ENCODE results near the gene GAREM1. TPM values are rescaled to one million over a fixed set of nuclear protein-coding genes. Genes with fewer than 3 reads are reported as not detected.
A peak's percentile ranks its signal among the peaks of the same experiment; 100 is the strongest.

The GAREM1 gene
- polyA plus RNA-seq, 1 of the 3 experiments (the other 2 are of a cell fraction), result 2.8 TPM

DNA sequence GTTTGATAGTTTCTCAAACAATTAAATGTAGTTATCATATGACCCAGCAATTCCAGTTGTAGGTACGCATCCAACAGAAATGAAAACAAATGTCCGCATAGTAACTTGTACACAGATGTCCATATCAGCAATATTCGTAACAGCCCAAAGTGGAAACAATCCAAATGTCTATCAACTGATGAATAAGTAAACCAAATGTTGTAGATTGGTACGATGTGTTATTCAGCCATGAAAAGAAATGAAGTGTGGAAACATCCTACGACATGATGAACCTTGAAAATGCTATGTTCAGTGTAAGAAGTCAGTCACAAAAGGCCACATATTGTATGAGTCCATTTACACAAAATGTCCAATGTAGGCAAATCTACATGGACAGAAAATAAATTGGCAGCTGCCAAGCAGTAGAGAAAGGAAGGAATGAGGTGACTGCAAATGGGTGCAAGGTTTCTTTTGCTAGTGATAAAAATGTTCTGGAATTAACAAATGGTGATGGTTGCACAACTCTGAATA, 26.9 kb downstream of the GAREM1 start:
- Histone ChIP-seq H2AFZ (ENCODE audit: low read depth) (no peak overlapping the region), H3K9me3 (no peaks in the 10 kb centered on the region), H3K4me2 (no peak overlapping the region), H3K4me3 (ENCODE audit: low read depth in 2 of 2, low read length in 1 of 2) (no peak overlapping the region), H3K4me1 (ENCODE audit: control insufficient read depth in 1 of 2, insufficient read depth in 2 of 2, low read depth in 1 of 2, low read length in 1 of 2) (peaks cover 0 to 7% of the 10 kb centered on the region in 2 experiments; a peak in 2 of 4 replicates), H3K9me2 (no peaks in the 10 kb centered on the region), H3K9ac (no peak overlapping the region), H3K27me3 (ENCODE audit: insufficient read depth) (no peaks in the 10 kb centered on the region), H3F3A (replicated peaks; ENCODE audit: insufficient read depth) (no peaks in the 10 kb centered on the region), H3K27ac (ENCODE audit: low read depth in 2 of 2, low read length in 1 of 2) (peak overlapping the region in 1 of 2 experiments; percentile 9; a peak in 1 of 4 replicates), H3K36me3 (replicated peaks in 1 of 2; ENCODE audit: control insufficient read depth in 1 of 2, insufficient read depth in 2 of 2, low read length in 1 of 2) (no peaks in the 10 kb centered on the region), H4K20me1 (ENCODE audit: insufficient read depth) (0 out of 2 replicates have a peak, but pooled peaks cover 3% of the 10 kb centered on the region), H3K79me2 (ENCODE audit: insufficient read depth) (peaks cover 10% of the 10 kb centered on the region; the same call in 1 of the 2 replicates)
- ChIA-PET CTCF (no interaction called here), POLR2A (no interaction called here)
- TF ChIP-seq RCOR1 (IDR thresholded peaks at IDR 0.05; ENCODE audit: low read length), result no peak
- no peak for TF ChIP-seq TEAD4 (IDR thresholded peaks at IDR 0.05; ENCODE audit: borderline replicate concordance, insufficient read depth)
- no peak for TF ChIP-seq EP300 (IDR thresholded peaks at IDR 0.05; ENCODE audit: borderline replicate concordance in 1 of 2, low read depth in 1 of 2, low read length in 1 of 2)
- no peak for TF ChIP-seq JUND (IDR thresholded peaks at IDR 0.05)
- no peak for TF ChIP-seq ELF1 (IDR thresholded peaks at IDR 0.05)
- TF ChIP-seq TAF1 (IDR thresholded peaks at IDR 0.05; ENCODE audit: borderline replicate concordance, low read depth, low read length), result no peak
- DNase-seq, result no peak
- whole genome bisulfite sequencing (ENCODE audit: low lambda C conversion rate), result 97% methylated on average over 5 of the region's 5 CpGs

DNA sequence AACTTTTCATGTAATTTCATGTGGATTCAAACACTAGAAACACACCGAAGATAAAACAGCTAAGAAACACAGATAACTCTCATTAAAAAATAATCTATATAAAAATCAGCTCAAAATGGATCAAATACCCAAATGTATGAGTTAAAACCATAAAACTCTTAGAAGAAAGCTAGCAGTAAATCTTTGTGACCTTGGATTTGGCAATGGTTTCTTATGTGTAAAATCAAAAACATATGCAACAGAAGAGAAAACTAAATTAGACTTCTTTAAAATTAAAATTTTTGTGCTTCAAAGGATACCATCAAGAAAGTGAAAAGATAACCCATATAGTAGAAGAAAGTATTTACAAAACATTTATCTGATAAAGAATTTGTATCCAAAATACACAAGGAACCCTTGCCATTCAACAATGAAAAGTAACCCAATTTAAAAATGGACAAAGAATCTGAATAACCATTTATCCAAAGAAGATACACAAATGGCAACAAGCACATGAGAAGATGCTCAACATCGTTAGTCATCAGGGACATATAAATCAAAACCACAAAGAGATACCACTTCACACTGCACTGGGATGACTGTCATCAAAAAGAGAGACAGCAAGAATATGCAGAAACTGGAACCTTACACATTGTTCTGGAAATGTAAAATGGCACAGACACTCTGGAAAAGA, 27.5 kb downstream of the GAREM1 start:
- POLR2A ChIA-PET, result no interaction called here
- no peak overlapping the region for H3K4me3 ChIP-seq (ENCODE audit: low read depth in 2 of 2, low read length in 1 of 2)
- H3K36me3 ChIP-seq (replicated peaks in 1 of 2; ENCODE audit: control insufficient read depth in 1 of 2, insufficient read depth in 2 of 2, low read length in 1 of 2), result no peaks in the 10 kb centered on the region
- H3K9me2 ChIP-seq, result no peaks in the 10 kb centered on the region
- H3K4me2 ChIP-seq, result no peak overlapping the region; the same call in 1 of the 2 replicates
- no peaks in the 10 kb centered on the region for H3F3A ChIP-seq (replicated peaks; ENCODE audit: insufficient read depth)
- no peak overlapping the region for H2AFZ ChIP-seq (ENCODE audit: low read depth)
- H3K79me2 ChIP-seq (ENCODE audit: insufficient read depth), result peaks cover 10% of the 10 kb centered on the region; the same call in 1 of the 2 replicates
- TF ChIP-seq, protein P1, sequence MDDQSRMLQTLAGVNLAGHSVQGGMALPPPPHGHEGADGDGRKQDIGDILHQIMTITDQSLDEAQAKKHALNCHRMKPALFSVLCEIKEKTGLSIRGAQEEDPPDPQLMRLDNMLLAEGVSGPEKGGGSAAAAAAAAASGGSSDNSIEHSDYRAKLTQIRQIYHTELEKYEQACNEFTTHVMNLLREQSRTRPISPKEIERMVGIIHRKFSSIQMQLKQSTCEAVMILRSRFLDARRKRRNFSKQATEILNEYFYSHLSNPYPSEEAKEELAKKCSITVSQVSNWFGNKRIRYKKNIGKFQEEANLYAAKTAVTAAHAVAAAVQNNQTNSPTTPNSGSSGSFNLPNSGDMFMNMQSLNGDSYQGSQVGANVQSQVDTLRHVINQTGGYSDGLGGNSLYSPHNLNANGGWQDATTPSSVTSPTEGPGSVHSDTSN (IDR thresholded peaks at IDR 0.05), result peak; percentile 24; the same call in 1 of the 2 replicates
- TF ChIP-seq FOXM1 (IDR thresholded peaks at IDR 0.05; ENCODE audit: low read depth), result no peak
- TF ChIP-seq, protein P2, sequence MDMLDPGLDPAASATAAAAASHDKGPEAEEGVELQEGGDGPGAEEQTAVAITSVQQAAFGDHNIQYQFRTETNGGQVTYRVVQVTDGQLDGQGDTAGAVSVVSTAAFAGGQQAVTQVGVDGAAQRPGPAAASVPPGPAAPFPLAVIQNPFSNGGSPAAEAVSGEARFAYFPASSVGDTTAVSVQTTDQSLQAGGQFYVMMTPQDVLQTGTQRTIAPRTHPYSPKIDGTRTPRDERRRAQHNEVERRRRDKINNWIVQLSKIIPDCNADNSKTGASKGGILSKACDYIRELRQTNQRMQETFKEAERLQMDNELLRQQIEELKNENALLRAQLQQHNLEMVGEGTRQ (IDR thresholded peaks at IDR 0.05; ENCODE audit: borderline replicate concordance, low read depth, low read length), result no peak
- no peak for TF ChIP-seq SMC3 (IDR thresholded peaks at IDR 0.05; ENCODE audit: low read depth, low read length)
- TF ChIP-seq TCF12 (IDR thresholded peaks at IDR 0.05), result peak; percentile 20; the same call in 1 of the 2 replicates
- no peak for TF ChIP-seq MXI1 (IDR thresholded peaks at IDR 0.05; ENCODE audit: low read depth, low read length)
- TF ChIP-seq, protein P3, sequence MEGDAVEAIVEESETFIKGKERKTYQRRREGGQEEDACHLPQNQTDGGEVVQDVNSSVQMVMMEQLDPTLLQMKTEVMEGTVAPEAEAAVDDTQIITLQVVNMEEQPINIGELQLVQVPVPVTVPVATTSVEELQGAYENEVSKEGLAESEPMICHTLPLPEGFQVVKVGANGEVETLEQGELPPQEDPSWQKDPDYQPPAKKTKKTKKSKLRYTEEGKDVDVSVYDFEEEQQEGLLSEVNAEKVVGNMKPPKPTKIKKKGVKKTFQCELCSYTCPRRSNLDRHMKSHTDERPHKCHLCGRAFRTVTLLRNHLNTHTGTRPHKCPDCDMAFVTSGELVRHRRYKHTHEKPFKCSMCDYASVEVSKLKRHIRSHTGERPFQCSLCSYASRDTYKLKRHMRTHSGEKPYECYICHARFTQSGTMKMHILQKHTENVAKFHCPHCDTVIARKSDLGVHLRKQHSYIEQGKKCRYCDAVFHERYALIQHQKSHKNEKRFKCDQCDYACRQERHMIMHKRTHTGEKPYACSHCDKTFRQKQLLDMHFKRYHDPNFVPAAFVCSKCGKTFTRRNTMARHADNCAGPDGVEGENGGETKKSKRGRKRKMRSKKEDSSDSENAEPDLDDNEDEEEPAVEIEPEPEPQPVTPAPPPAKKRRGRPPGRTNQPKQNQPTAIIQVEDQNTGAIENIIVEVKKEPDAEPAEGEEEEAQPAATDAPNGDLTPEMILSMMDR (IDR thresholded peaks at IDR 0.05), result no peak
- TF ChIP-seq EZH2phosphoT487 (IDR thresholded peaks at IDR 0.05; ENCODE audit: borderline replicate concordance, low read depth), result no peak
- no peak for TF ChIP-seq JUND (IDR thresholded peaks at IDR 0.05)
- TF ChIP-seq, protein P4, sequence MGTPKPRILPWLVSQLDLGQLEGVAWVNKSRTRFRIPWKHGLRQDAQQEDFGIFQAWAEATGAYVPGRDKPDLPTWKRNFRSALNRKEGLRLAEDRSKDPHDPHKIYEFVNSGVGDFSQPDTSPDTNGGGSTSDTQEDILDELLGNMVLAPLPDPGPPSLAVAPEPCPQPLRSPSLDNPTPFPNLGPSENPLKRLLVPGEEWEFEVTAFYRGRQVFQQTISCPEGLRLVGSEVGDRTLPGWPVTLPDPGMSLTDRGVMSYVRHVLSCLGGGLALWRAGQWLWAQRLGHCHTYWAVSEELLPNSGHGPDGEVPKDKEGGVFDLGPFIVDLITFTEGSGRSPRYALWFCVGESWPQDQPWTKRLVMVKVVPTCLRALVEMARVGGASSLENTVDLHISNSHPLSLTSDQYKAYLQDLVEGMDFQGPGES (IDR thresholded peaks at IDR 0.05; ENCODE audit: low read depth, low read length), result no peak
- TF ChIP-seq YY1 (IDR thresholded peaks at IDR 0.05; ENCODE audit: low read depth), result no peak
- TF ChIP-seq POLR2AphosphoS5 (IDR thresholded peaks at IDR 0.05; ENCODE audit: low read depth, low read length), result no peak
- no peak for TF ChIP-seq RAD21 (IDR thresholded peaks at IDR 0.05; ENCODE audit: low read length)
- TF ChIP-seq, protein P5, sequence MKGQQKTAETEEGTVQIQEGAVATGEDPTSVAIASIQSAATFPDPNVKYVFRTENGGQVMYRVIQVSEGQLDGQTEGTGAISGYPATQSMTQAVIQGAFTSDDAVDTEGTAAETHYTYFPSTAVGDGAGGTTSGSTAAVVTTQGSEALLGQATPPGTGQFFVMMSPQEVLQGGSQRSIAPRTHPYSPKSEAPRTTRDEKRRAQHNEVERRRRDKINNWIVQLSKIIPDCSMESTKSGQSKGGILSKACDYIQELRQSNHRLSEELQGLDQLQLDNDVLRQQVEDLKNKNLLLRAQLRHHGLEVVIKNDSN (IDR thresholded peaks at IDR 0.05; ENCODE audit: borderline replicate concordance, low read depth), result no peak
- no peak for TF ChIP-seq NRF1 (IDR thresholded peaks at IDR 0.05; ENCODE audit: low read depth, low read length)
- no peaks in the 10 kb centered on the region for H3K27me3 ChIP-seq (ENCODE audit: insufficient read depth)
- no peak for DNase-seq
- 58% methylated on average over 2 of the region's 2 CpGs for whole genome bisulfite sequencing (ENCODE audit: low lambda C conversion rate)
- peak overlapping the region in 1 of 2 experiments; percentile 9; a peak in 2 of 4 replicates for H3K27ac ChIP-seq (ENCODE audit: low read depth in 2 of 2, low read length in 1 of 2)
- peaks cover 0 to 13% of the 10 kb centered on the region in 2 experiments; a peak in 2 of 4 replicates for H3K4me1 ChIP-seq (ENCODE audit: control insufficient read depth in 1 of 2, insufficient read depth in 2 of 2, low read depth in 1 of 2, low read length in 1 of 2)
- no peak overlapping the region for H3K9ac ChIP-seq
- H3K9me3 ChIP-seq, result no peaks in the 10 kb centered on the region
- CTCF ChIA-PET, result interaction anchor here (4.3 kb wide), 1 partner anchor 27 kb away, joined by 33 read pairs; the partner anchor contains the start of gene GAREM1
- H4K20me1 ChIP-seq (ENCODE audit: insufficient read depth), result 0 out of 2 replicates have a peak, but pooled peaks cover 3% of the 10 kb centered on the region
